GM12865 (cell line): Measurements from ENCODE around the gene UAP1L1.

Experiments
- DNase-seq: peaks from one replicate; pipeline ENCODE4 v3.0.0; 2010; ENCODE audit warnings: low read depth
- H3K4me3 ChIP-seq: 2 replicates; pipeline ENCODE4 v1.5.1; 2011; ENCODE audit warnings: mild to moderate bottlenecking, low read depth, low read length, control low read depth
- TF ChIP-seq, protein P1 (sequence below): IDR thresholded peaks from 2 replicates; pipeline ENCODE4 v1.5.1; 2011; ENCODE audit warnings: low read length, control low read depth, low read depth, inconsistent platforms; ENCODE audit not compliant: insufficient read depth; ENCODE audit errors: missing control alignments

Gene UAP1L1

GRCh38 chr9:137110911-137111787 is 33.8 kb downstream of the UAP1L1 start:
- TF ChIP-seq, protein P1, sequence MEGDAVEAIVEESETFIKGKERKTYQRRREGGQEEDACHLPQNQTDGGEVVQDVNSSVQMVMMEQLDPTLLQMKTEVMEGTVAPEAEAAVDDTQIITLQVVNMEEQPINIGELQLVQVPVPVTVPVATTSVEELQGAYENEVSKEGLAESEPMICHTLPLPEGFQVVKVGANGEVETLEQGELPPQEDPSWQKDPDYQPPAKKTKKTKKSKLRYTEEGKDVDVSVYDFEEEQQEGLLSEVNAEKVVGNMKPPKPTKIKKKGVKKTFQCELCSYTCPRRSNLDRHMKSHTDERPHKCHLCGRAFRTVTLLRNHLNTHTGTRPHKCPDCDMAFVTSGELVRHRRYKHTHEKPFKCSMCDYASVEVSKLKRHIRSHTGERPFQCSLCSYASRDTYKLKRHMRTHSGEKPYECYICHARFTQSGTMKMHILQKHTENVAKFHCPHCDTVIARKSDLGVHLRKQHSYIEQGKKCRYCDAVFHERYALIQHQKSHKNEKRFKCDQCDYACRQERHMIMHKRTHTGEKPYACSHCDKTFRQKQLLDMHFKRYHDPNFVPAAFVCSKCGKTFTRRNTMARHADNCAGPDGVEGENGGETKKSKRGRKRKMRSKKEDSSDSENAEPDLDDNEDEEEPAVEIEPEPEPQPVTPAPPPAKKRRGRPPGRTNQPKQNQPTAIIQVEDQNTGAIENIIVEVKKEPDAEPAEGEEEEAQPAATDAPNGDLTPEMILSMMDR: no peak
- H3K4me3 ChIP-seq: no peak overlapping the region
- DNase-seq: no peak

DNA sequence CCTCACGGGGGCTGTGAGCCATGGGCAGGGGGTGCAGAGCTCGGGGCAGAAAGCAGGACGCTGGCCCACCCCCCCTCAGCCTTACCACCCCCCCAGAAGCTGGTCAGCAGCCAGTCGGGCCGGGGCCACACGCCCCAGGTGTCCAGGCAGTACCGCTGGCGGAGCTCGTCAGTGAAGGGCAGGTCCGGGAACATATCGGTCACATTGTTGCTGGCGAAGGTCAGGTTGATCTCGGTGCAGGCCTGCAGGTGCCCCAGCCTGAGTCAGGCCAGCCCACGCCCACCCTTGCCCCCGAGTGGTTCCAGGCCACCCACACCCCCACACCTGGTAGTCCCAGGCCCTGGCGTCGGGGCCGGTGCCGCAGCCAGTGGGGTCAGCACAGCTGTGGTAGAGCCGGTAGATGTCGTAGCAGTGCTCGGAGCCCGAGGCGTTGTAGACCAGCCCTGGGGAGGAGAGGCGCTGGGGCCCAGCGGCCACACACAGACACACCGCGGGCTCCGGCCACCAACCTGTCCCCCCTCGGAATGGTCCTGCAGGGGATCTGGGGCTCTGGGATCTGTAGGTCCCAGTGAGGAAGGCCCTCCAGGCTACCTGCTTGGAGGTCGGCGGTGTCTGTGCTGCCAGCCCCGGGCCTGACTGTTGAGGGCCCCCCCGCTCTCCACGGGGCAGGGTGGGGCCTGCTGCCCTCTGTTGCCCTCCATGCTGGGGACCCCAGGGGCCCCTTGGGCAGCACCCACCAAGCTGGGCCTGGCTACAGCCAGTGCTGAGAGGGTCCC is 34.7 kb downstream of the UAP1L1 start:
- TF ChIP-seq, protein P1: no peak
- no peak for DNase-seq
- no peak overlapping the region for H3K4me3 ChIP-seq

DNA sequence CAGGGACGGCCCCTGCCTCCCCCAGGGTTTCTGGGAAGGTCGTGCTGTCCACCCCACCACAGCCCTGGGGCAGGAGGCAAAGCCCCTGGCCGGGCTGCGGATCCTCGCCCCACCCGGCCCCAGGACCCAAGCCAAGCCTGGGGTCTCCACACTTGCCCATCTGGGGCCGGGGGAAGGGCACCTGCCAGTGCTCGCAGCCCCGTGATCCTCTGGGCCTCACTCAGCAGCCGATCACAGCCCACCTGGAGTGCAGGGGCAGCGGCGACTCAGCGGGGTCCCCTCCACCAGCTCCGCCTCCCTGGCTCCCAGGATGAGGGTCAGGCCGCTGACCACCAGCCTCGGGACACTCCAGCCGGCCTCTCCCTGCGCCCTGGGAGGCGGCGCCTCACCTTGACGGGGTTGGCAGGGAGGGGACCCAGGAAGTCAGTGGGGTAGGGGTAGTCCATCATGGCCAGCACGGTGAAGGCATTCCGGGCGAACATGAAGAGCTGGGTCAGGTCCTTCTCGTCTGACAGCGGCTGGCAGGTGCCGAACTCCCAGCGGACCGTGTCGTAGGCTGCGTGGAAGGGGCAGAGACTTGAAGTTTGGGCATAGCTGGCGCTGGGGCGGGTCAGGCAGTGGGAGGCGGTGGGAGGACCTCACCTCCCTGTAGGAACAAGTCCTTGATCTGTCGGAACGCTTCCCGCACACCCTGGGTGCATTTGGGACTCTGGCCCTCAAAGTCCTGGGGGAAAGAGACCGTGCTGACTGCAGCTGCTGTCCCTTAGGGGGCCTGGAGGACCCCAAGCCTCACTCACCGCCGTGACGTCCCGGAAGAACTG is 35.5 kb downstream of the UAP1L1 start:
- TF ChIP-seq, protein P1: no peak
- no peak for DNase-seq
- no peak overlapping the region for H3K4me3 ChIP-seq

DNA sequence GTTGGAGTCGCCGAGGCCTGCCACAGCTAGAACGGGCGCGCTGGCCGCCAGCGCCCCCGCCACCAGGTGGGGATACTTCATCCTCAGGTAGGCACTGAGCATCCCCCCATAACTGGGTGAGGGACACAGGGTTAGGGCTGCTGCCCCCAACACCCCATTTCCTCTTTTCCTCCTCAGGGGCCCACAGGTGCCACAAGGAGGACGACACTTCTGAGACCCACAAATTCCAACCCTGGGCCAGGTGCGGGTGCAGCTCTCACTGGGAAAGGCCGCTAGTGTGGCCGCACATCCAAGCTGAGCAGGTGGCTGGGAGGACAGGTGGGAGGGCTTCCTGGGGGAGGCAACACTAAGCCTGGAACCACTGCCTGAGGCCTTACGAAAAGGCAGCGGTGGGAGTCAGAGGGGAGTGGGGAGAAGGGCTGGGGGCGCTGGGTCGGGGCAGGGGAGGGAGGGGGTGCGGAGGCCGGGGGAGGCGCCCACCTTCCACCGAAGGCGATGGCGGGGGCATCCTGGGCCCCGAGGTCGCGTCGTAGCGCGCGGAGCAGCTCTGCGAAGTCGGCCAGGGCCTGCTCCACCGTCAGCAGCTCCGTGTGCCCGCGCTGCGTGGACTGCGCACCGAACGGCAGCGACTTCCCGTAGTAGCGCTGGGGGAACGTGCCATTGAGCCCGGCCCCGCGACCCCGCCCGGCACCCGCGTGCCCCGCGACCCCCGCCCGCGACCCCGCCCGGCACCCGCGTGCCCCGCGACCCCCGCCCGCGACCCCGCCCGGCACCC is 36.3 kb downstream of the UAP1L1 start:
- peak overlapping the region; percentile 32 for H3K4me3 ChIP-seq
- peak; percentile 62 for DNase-seq
- TF ChIP-seq, protein P1: no peak

- no peak for DNase-seq
- TF ChIP-seq, protein P1: no peak
- peak overlapping the region; percentile 78 for H3K4me3 ChIP-seq
These were observed 36.9 kb downstream of the UAP1L1 start for GRCh38 chr9:137114220-137114612.
